Medulla oblongata (tissue), 1 donor: Measurements from ENCODE around the gene WWC1.

Experiments
- DNase-seq: peaks from one replicate; pipeline ENCODE4 v3.0.0-alpha.2; 2015; ENCODE audit errors: extremely low spot score

Gene WWC1

DNA sequence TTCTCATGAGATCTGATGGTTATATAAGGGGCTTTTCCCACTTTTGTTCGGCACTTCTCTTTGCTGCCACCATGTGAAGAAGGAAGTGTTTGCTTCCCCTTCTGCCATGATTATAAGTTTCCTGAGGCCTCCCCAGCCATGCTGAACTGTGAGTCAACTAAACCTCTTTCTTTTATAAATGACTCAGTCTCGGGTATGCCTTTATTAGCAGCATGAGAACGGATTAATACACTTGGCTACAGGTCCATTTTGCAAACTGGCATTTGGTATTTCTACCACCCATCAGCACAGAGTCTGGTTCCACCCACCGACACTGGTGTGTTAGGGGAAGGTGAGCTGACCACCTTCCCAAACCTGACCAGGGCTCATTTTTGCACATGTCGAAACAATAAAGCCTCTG, 146.9 kb downstream of the WWC1 start:
- no peak for DNase-seq

DNA sequence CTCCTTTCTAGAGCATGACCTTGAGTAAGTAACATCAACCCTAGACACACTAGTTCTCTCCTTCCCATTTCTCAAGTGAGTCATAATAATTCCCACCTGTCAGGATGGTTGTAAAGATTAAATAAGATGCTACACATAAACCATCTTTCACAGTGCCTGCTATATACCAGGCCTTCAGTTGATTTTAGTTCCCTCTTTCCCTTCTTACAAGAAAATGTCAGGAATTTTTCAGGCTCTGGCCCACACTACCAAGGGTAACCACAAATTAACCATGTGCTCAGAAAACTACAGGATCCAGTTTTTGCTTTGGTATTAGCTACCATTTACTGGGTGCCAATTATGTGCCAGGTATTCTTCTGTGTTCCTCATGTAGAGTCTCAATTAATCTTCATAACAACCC, 152.1 kb downstream of the WWC1 start:
- no peak for DNase-seq

DNA sequence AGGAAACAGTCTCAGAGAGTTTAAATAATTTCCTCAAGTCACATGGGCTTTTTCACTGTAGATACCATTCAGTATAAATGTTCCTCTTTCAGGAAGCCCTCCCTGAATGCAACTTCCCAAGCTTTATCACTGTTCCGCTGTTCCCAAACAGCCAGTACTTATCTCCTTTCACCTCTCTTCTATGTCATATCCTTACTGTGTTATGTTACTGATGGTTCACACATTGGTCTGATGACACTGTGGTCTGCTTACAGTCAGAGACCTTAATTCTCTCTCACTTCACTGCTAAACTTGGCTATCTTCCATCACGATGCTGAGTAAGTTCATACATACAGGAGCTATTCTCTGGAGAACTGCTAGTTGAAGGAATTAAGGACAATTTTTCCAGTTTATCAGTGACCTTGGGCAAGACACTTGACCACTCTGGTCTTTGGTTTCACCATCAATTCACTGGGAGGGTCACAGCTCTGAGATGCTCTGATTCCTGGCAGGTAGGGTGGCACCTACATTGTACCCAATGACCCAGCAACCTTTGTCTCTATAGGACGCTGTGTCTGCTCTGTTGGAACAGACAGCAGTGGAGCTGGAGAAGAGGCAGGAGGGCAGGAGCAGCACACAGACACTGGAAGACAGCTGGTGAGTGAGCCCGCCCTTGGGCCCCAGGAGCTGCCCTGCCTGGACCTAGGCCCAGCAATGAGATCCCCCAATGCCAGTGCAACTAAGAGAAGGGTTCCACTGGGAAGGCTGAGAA, 152.7 kb downstream of the WWC1 start:
- DNase-seq: no peak

DNA sequence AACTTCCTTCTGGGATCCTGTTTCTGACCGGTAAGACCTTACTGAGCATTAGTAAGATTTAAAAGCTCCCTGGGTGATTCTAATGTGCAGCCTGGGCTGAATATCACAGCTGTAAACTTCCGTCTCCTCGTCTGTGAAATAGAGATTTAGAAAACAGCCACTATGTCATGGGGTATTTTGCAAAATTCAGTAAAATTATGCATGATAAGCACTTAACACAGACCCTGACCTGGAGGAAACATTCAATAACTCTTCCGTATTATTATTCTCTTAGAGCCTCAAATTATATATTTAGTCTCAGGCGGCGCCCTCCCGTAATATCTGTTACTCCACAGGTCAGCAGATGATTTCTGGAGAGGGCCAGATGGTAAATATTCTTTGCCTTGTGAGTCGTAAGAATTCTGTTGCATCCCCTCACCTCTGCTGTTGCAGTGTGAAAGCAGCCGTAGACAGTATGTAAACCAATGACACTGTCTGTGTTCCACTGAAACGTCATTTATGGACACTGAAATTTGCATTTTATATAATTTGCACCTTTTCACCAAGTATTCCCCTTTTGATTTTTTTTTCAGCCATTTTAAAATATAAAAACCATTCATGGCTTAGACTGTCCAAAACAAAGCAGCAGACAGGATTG, 155.7 kb downstream of the WWC1 start:
- no peak for DNase-seq

DNA sequence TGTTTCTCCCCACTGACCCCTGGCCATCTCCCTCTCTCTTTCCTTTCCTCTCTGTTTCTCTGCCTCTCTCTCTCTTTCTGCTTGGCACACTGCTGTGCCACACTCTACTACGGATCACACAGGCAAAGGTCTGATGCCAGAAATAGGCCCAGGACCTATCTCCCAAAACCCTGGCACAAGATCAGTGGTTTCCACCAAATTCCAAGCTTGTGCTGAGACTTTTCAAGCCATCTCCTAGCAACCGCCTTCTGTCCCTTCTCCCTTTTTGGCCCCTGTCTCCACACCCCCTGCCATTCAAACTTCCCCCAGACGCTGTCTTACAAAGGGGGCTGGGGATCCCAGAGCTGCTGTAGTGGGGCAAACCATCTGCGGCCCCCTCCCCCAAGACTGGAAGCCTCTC, 156.4 kb downstream of the WWC1 start:
- no peak for DNase-seq

DNA sequence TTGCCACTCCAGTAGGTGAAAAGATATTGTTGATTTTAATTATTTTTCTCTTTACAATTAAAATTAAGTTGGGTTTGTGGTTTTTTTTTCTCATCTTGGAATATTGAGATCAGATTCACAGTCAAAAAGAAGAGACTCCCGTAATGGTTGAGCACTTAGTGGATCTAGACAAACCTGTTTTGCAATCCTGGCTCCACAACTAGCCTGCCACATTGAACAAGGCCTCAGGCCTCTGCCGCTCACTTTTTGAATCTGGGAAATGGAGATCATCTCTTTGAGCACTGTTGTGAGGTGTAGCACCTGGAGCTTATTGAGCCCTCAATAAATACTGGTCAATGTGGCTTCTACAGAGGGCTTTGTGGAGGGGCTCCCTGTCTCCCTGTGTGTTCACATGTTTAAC, 157.7 kb downstream of the WWC1 start:
- DNase-seq: no peak

- no peak for DNase-seq
Observed at GRCh38 chr5:168451565-168451964, 160.1 kb downstream of the WWC1 start.

DNA sequence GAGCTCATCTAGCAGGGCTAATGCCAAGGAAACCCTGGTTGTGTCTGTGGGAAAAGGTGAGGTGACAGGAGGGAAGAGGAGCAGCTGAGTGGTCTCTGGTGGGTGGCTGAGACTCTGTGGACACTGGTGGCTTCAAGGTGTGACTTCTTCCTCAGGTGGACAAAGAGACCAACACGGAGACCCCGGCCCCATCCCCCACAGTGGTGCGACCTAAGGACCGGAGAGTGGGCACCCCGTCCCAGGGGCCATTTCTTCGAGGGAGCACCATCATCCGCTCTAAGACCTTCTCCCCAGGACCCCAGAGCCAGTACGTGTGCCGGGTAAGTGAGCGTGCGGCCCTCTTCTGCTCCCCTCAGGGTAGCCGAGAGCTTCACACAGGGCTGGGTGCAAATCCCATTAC, 163.8 kb downstream of the WWC1 start:
- DNase-seq: no peak

- no peak for DNase-seq
Observed at GRCh38 chr5:168457542-168457941, 166.1 kb downstream of the WWC1 start.

- DNase-seq: no peak
Observed at GRCh38 chr5:168460606-168461005, 169.2 kb downstream of the WWC1 start.

DNA sequence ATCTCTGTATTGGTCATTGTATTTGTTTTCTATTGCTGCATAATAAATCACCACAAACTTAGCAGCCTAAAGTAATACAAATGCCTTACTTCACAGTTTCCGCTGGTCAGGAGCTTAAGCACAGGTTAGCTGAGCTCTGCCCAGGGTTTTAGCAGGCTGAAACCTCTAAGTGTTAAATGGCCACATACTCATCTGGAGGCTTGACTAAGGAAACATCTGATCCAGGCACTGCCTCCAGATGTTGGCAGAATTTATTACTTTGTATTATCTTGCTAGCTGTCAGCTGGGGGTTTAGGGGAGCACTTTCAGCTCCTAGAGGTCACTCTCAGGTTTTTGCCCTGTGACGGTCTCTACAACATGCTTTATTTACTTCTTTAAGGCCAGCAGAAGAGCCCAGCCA, 171.6 kb downstream of the WWC1 start:
- no peak for DNase-seq

DNA sequence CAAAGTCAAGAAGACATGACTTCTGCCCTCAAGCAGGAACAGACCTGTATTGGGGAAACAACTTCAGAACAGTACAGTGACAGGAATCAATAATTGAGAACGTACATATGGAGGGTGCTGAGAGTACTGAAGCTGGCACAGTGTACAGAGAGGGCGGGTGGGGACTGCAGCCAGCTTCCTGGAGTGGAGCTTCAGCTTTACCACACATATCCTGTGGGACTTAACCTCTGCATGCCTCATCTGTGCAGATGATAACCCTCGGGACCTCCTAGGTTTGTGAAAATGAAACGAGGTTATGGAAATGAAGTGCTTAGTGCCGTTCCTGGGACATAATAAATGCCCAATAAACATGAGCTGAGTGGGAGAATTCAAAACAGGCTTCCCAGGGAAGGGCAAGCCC, 172.8 kb downstream of the WWC1 start:
- DNase-seq: no peak

GRCh38 chr5:168464641-168465040, 173.2 kb downstream of the WWC1 start:
- no peak for DNase-seq

DNA sequence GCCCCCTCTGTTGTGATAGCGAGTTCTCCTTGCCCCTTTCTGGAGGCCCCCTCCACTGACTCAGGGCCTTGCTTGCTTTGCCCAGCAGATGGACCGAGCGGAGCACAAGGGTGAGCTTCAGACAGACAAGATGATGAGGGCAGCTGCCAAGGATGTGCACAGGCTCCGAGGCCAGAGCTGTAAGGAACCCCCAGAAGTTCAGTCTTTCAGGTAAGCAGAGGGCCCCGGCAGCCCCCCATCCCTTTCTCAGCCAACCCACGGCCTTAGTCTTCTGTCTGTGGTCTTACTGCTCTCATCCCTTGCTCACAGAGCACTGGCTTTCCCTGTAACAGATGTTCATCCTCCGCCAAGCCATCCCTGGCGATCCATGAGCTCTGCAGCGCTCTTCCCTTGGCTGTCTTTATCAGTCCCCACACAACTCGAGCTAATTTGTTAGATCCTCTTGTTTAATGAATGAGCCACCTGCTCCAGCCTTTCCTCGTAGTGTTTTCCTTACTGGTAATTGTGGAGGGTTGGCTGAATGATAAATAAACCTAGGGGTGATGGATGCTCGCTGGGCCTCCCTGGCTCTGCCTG, 176.4 kb downstream of the WWC1 start:
- no peak for DNase-seq

- DNase-seq: no peak
Observed at GRCh38 chr5:168468836-168469235, 177.4 kb downstream of the WWC1 start.

- DNase-seq: no peak
Observed at GRCh38 chr5:168469816-168470215, 178.4 kb downstream of the WWC1 start.

DNA sequence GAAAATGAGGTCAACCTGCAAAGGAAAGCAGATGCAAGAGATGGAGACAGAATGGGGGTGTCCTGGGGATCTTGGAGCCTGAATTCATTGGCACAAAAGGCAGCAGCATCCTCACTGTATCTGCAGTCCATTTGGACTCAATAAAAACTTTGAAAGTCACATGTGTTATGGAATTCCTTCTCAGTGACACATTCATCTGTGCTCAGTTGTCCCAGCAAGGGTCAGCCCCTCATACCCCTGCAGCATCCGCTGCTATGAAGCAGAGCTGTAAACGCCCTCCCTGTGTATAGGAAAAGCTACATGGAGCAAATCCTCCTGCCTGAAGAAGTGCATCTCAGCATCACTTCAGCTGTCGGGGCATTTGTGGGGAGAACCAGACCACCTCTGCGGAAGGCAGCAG, 180.3 kb downstream of the WWC1 start:
- no peak for DNase-seq

- no peak for DNase-seq
Observed at GRCh38 chr5:168472329-168472728, 180.9 kb downstream of the WWC1 start.

- DNase-seq: no peak
Observed at GRCh38 chr5:168474319-168474718, 182.9 kb downstream of the WWC1 start.

- no peak for DNase-seq
Observed at GRCh38 chr5:168477060-168477459, 185.6 kb downstream of the WWC1 start.

- no peak for DNase-seq
Observed at GRCh38 chr5:168479166-168479565, 187.7 kb downstream of the WWC1 start.

DNA sequence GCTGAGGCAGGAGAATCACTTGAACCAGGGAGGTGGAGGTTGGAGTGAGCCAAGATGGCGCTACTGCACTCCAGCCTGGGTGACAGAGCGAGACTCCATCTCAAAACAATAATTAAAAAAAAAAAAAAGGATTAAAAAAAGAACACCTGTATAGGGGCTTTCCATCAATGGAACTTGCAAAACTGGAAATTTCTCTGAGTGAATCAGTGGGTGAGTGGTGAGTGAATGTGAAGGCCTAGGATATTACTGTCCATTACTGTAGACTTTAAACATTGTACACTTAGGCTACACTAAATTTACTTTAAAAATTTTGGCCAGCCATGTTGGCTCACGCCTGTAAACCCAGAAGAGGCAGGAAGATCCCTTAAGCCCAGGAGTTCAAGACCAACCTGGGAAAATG, 189.2 kb downstream of the WWC1 start:
- DNase-seq: no peak

DNA sequence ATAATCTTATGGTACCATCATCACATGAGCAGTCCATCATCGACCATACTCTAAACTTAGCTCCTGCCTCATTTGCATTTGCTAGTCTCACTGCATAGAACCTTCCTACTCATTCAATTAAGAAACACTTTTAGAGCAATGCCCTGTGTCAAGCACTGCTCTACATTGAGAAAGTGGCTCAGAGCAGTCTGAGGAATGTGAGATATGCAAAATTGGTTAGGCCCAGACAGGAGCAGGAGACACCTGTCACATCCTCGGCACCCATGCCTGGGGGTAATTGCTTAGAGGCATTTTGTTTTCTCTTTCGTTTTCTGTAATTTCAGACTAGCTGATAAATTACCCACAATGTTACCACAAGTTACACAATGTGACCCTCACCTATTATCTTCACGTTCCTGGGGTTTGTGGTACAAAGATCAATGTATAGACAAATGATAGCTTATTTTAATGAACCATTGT, 189.9 kb downstream of the WWC1 start:
- no peak for DNase-seq
